ENCODE measurements around the gene ZNF808.

ZNF808 gene

GRCh38 chr19:52603558-52604207 is 76.2 kb downstream of the ZNF808 start:
- no peak for FAIRE-seq
- no peak for TF ChIP-seq TAF1 (IDR thresholded peaks at IDR 0.05; ENCODE audit: borderline replicate concordance, low read depth, low read length)
- no peak for TF ChIP-seq POLR2AphosphoS5 (IDR thresholded peaks at IDR 0.05; ENCODE audit: low read depth, low read length)
- no peak for TF ChIP-seq POLR2A (IDR thresholded peaks at IDR 0.05; ENCODE audit: low read depth, low read length)
- DNase-seq (ENCODE audit: insufficient read length), result no peak
